GM21825 (cell line): ENCODE data around the gene MAP9.
"Not testable (repeated sequence)": the region's sequence is repeated elsewhere in the genome, so short reads cannot be mapped to it uniquely, and the experiment has no call there.

ENCODE experiments used
- ATAC-seq: cut with Tn5 transposase; IDR thresholded peaks from one replicate; pipeline ENCODE4 v1.9.1; 2021; ENCODE audit warnings: mild to moderate bottlenecking, moderate library complexity; ENCODE audit not compliant: unreplicated experiment

The MAP9 gene

GRCh38 chr4:155376387-155377268 lies at the start of gene MAP9:
Gene MAP9, minus strand, starts transcription at chr4:155376965. Its CDS starts 1,115 bp downstream, at chr4:155375850.
- peak; percentile 100 for ATAC-seq

DNA sequence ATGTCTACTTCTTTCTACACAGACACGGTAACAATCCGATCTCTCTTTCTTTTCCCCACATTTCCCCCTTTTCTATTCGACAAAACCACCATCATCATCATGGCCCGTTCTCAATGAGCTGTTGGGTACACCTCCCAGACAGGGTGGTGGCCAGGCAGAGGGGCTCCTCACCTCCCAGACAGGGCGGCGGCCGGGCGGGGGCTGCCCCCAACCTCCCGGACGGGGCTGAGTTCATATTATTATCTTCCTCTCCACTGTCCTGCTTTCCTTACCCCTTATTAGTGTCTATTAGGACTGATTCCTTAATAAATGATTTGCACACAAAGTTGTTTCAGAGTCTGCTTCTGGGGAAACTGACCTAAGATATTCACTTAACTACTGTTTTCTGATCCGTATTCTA lies 48.0 kb upstream of the MAP9 start:
- ATAC-seq = not testable (repeated sequence)

GRCh38 chr4:155423671-155424070 lies 46.9 kb upstream of the MAP9 start:
- ATAC-seq = no peak

DNA sequence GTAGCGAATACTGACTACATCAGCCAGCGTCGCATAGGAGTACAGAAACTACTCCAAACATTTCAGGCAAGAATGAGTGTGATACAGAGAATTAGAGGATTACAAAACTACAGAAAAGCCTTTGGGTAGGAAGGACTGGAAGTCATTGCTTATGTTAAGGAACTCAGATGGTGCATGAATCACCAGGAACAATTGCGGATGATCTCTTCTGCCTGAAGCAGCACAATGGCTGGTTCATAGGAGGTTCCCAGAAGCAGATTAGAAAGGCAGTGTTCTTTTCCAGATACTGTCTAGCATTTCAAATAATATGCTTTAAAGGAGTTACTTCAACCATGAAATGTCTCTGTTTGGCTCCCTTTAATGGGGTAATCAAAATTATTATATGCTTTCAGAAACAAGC lies 42.5 kb upstream of the MAP9 start:
- ATAC-seq = no peak

DNA sequence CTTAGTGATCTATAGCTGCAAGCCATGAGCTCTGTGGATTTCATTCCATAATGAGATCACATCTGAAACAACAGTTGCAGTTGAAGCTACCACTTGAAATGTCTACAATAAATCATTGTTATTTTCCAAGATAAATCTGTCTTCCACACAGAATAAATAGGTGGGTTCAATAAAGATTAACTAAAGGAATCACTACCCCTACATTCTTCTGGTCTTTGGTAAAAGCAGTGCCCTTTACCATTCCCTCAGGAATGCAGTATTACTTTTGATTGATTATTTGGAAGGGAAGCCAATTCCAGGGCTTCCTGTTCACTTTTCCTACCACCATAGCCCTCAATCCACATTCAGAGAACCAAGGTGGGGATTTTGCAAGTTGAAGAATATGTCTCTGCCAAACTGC lies 38.9 kb upstream of the MAP9 start:
- no peak for ATAC-seq

- no peak for ATAC-seq
These were observed 36.7 kb upstream of the MAP9 start for GRCh38 chr4:155413451-155413850.

DNA sequence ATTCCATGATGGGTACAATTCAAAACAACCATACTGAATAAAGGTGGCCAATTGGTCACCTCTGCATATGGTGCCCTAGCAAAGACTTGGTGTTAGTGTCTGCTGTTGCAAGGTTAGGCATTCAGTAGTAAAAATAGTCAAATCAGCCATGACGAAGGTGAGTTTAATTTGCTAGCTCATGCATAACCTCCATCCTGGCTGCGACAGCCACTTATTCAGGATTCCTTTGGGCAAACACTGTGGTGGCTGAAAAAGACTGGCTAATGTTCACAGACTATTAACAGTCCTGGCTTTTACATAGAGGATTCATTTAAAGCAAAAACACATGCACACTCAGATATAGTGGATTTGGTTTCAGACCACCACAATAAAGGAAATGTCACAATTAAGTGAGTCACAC lies 34.8 kb upstream of the MAP9 start:
- ATAC-seq = no peak

GRCh38 chr4:155408796-155409195 lies 32.0 kb upstream of the MAP9 start:
- ATAC-seq = no peak

DNA sequence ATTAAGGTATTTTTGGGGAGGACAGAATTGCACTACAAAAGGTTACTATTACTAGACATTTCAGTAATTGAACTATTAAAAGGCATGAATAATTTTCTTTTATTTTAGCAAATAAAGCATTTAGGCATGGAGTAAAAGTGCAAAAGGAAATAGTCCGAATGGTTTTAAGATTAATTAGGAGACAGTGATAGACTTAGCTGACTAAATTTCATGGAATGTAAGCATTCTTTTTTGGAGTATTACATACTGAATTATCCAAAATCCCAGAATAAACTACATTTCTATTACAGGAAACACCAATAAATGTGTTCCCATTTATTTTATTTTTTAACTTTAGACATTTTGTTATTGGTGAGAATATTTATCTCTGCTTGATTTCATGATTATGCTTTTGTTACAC lies 30.7 kb upstream of the MAP9 start:
- no peak for ATAC-seq

GRCh38 chr4:155405059-155405458 lies 28.3 kb upstream of the MAP9 start:
- ATAC-seq = no peak

- no peak for ATAC-seq
These were observed 27.1 kb upstream of the MAP9 start for GRCh38 chr4:155403886-155404285.

- ATAC-seq = no peak
These were observed 26.2 kb upstream of the MAP9 start for GRCh38 chr4:155402941-155403340.

DNA sequence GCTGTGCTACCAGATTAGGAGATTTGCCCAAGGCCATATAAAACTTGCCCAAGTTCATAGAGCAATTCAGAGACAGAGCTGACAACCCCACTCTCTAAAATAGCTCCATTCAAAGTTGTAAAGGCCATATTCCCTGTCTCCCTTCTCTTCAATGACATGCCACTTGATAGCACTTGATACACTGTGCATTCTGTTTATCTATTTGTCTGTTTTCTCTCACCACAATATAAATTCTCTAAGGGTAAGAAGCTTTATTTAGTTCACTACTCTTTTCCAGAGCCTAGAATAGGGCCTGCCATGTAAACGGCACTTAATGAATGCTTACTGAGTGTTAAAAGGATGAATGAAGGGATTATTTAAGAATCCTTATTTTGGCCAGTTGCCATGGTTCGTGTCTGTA lies 24.1 kb upstream of the MAP9 start:
- ATAC-seq = no peak

GRCh38 chr4:155399974-155400697 lies 23.4 kb upstream of the MAP9 start:
- ATAC-seq = no peak

GRCh38 chr4:155392481-155393184 lies 15.9 kb upstream of the MAP9 start:
- no peak for ATAC-seq

DNA sequence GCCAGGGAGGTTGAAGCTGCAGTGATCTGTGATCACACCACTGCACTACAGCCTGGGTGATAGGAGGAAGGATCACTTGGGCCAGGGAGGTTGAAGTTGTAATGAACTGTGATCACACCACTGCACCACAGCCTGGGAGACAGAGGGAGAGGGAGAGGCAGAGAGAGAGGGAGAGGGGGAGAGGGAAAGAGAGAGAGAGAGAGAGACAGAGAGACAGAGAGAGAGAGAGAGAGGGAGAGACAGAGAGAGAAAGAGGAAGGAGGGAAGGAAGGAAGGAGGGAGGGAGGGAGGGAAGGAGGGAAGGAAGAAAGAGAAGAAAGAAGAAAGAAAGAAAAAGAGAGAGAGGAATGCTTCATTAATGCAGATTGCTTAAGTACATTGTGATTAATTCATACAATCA lies 15.2 kb upstream of the MAP9 start:
- no peak for ATAC-seq

GRCh38 chr4:155388162-155388561 lies 11.4 kb upstream of the MAP9 start:
- no peak for ATAC-seq

DNA sequence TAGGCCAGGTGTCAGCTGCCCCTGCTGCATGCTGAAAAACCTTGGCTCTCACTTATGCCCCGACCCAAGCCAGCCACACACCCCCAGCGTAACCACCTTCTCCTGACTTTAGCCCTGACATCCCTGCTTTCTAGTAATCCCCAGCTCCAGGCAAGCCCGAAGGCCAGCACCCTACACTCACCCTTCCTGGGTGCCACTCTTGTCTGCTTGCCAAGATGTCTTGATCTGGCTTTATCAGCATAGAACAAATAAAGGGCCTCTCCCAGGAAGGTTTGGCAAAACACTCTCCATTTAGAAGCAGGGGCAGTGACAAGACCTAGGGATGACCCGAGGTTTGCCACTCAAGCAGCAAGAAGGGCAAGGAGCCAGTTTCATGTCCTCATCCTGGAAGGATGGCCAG lies 6.8 kb upstream of the MAP9 start:
- no peak for ATAC-seq

- ATAC-seq = no peak
These were observed 511 bp upstream of the MAP9 start for GRCh38 chr4:155377276-155377675.

DNA sequence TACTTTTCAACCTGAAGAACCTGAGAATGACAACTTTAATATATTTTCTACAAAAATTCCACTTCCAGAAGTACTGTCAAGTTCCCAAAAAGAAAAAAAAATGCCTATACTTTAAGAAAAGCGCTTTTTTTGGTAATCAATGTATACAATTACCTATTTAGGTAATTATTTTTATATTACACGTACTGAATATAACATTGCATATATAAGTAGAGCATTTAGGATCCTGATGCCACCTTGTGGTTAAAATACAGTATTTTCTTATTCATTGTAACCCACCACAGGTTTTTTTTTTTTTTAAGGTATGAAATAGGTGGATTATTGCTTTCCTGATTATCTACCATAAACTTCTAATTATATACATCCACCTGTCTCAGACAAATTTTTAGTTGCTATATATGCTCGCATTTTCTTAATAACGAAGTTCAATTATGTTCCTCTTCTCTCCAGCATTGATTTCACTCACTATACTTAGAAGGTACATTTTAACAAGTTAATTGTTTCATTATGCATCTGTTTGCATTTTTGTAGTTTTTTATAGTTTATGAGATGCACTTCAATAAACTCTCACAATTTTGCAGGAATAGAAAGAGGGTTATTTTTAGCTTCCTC lies 5.2 kb downstream of the MAP9 start:
- ATAC-seq = no peak

GRCh38 chr4:155367608-155368007 lies 9.2 kb downstream of the MAP9 start:
- peak; percentile 61 for ATAC-seq
